H9 (cell line): ENCODE measurements around the gene GHRL. TPM values are rescaled to one million over a fixed set of nuclear protein-coding genes. Genes with fewer than 3 reads are reported as not detected.

Experiments used
- DNase-seq: peaks from one replicate; pipeline ENCODE4 v3.0.0-alpha.2; 2017
- H2AFZ ChIP-seq: one replicate; pipeline ENCODE4 v1.6.1; 2013; ENCODE audit warnings: mild to moderate bottlenecking, low read length, control low read depth, moderate library complexity
- H2AK5ac ChIP-seq: 2 replicates; pipeline ENCODE4 v1.6.1; 2013; ENCODE audit warnings: low read length, control low read depth, mixed read lengths; ENCODE audit not compliant: insufficient read length
- H2BK120ac ChIP-seq: one replicate; pipeline ENCODE4 v1.6.1; 2013; ENCODE audit warnings: low read depth, mild to moderate bottlenecking, low read length, control low read depth, inconsistent platforms; ENCODE audit not compliant: poor library complexity, severe bottlenecking
- H2BK12ac ChIP-seq: 2 replicates; pipeline ENCODE4 v1.6.1; 2013; ENCODE audit warnings: low read length, control low read depth, mixed read lengths, low read depth; ENCODE audit not compliant: insufficient read length
- H2BK15ac ChIP-seq: 2 replicates; pipeline ENCODE4 v1.6.1; 2013; ENCODE audit warnings: low read depth, low read length, control low read depth
- H2BK20ac ChIP-seq: one replicate; pipeline ENCODE4 v1.6.1; 2013; ENCODE audit warnings: low read depth, mild to moderate bottlenecking, low read length, control low read depth, inconsistent platforms; ENCODE audit not compliant: poor library complexity, severe bottlenecking
- H2BK5ac ChIP-seq: 2 replicates; pipeline ENCODE4 v1.6.1; 2013; ENCODE audit warnings: low read length, control low read depth, mixed read lengths; ENCODE audit not compliant: insufficient read length
- H3K14ac ChIP-seq: 2 replicates; pipeline ENCODE4 v1.6.1; 2013; ENCODE audit warnings: low read length, control low read depth; ENCODE audit not compliant: insufficient read depth
- H3K18ac ChIP-seq: 2 replicates; pipeline ENCODE4 v1.6.1; 2013; ENCODE audit warnings: low read depth, mild to moderate bottlenecking, mixed read lengths, low read length, control low read depth; ENCODE audit not compliant: insufficient read length
- H3K23ac ChIP-seq: 2 replicates; pipeline ENCODE4 v1.6.1; 2013; ENCODE audit warnings: low read length, control low read depth, mixed read lengths, low read depth; ENCODE audit not compliant: insufficient read length
- H3K23me2 ChIP-seq: 2 replicates; pipeline ENCODE4 v1.6.1; 2013; ENCODE audit warnings: low read depth, mild to moderate bottlenecking, mixed read lengths, low read length, control low read depth; ENCODE audit not compliant: insufficient read length, poor library complexity, severe bottlenecking
- H3K27ac ChIP-seq: 2 replicates; pipeline ENCODE4 v1.5.1; 2013; ENCODE audit warnings: low read length, control low read depth, mixed read lengths, low read depth; ENCODE audit not compliant: insufficient read length
- H3K27me3 ChIP-seq: 2 replicates; pipeline ENCODE4 v1.6.1; 2013; ENCODE audit warnings: low read length, control low read depth, inconsistent platforms; ENCODE audit not compliant: insufficient read depth
- H3K4ac ChIP-seq: 2 replicates; pipeline ENCODE4 v1.6.1; 2013; ENCODE audit warnings: low read depth, mild to moderate bottlenecking, control low read depth, inconsistent platforms, low read length, moderate library complexity
- H3K4me1 ChIP-seq: 2 replicates; pipeline ENCODE4 v1.6.1; 2013; ENCODE audit warnings: low read length, control low read depth, inconsistent platforms; ENCODE audit not compliant: insufficient read depth
- H3K4me2 ChIP-seq: 2 replicates; pipeline ENCODE4 v1.6.1; 2013; ENCODE audit warnings: low read length, control low read depth, mixed read lengths; ENCODE audit not compliant: insufficient read length, insufficient read depth
- H3K56ac ChIP-seq: 2 replicates; pipeline ENCODE4 v1.6.1; 2013; ENCODE audit warnings: low read depth, mild to moderate bottlenecking, mixed read lengths, low read length, control low read depth; ENCODE audit not compliant: insufficient read length
- H3K79me1 ChIP-seq: 2 replicates; pipeline ENCODE4 v1.6.1; 2013; ENCODE audit warnings: low read depth, mild to moderate bottlenecking, moderate library complexity, low read length, control low read depth, inconsistent platforms; ENCODE audit not compliant: insufficient read depth, poor library complexity, severe bottlenecking
- H3K79me2 ChIP-seq: 2 replicates; pipeline ENCODE4 v1.6.1; 2013; ENCODE audit warnings: low read length, control low read depth, inconsistent platforms; ENCODE audit not compliant: insufficient read depth
- H3K9ac ChIP-seq: 2 replicates; pipeline ENCODE4 v1.6.1; 2013; ENCODE audit warnings: low read length, control low read depth, mixed read lengths; ENCODE audit not compliant: insufficient read length; ENCODE audit errors: extremely low read depth
- H3K9me3 ChIP-seq: one replicate; pipeline ENCODE4 v1.6.1; 2013; ENCODE audit warnings: low read depth, low read length, inconsistent platforms; ENCODE audit not compliant: control insufficient read depth
- H3T11ph ChIP-seq: one replicate; pipeline ENCODE4 v1.6.1; 2013; ENCODE audit warnings: mild to moderate bottlenecking, low read length, control low read depth, inconsistent platforms
- H4K20me1 ChIP-seq: one replicate; pipeline ENCODE4 v1.6.1; 2013; ENCODE audit not compliant: control insufficient read depth, insufficient read length, insufficient read depth
- H4K5ac ChIP-seq: 2 replicates; pipeline ENCODE4 v1.6.1; 2013; ENCODE audit warnings: low read depth, mild to moderate bottlenecking, mixed read lengths, low read length, control low read depth; ENCODE audit not compliant: insufficient read length
- H4K8ac ChIP-seq: replicated peaks from 2 replicates; pipeline ENCODE4 v1.6.1; 2013; ENCODE audit warnings: low read length, control low read depth, mixed read lengths, low read depth; ENCODE audit not compliant: insufficient read length
- H4K91ac ChIP-seq: 2 replicates; pipeline ENCODE4 v1.6.1; 2013; ENCODE audit warnings: low read depth, mild to moderate bottlenecking, moderate library complexity, mixed read lengths, low read length, control low read depth; ENCODE audit not compliant: insufficient read length
- H3K27ac Mint-ChIP-seq, 3 experiments: 2 replicates in 2 of 3; 3 replicates in 1 of 3; pipeline ENCODE4 v1.8.0; 2020 to 2021; ENCODE audit warnings: mixed read lengths in 3 of 3, mild to moderate bottlenecking in 1 of 3, moderate library complexity in 1 of 3
- H3K27me3 Mint-ChIP-seq: 2 replicates; pipeline ENCODE4 v1.8.0; 2021; ENCODE audit warnings: low read depth, mild to moderate bottlenecking, moderate library complexity, mixed read lengths
- H3K36me3 Mint-ChIP-seq, 3 experiments: 2 replicates in 2 of 3; 3 replicates in 1 of 3; pipeline ENCODE4 v1.8.0; 2020 to 2021; ENCODE audit warnings: low read depth in 3 of 3, mixed read lengths in 3 of 3; ENCODE audit not compliant: insufficient read depth in 1 of 3
- H3K4me1 Mint-ChIP-seq, 2 experiments: 2 replicates each; pipeline ENCODE4 v1.8.0; 2020; ENCODE audit warnings: mixed read lengths in 2 of 2
- H3K4me3 Mint-ChIP-seq, 2 experiments: 2 replicates in 1 of 2; 3 replicates in 1 of 2; pipeline ENCODE4 v1.8.0; 2020 to 2021; ENCODE audit warnings: mild to moderate bottlenecking in 2 of 2, mixed read lengths in 2 of 2, moderate library complexity in 1 of 2
- H3K9me3 Mint-ChIP-seq, 2 experiments: 2 replicates in 1 of 2; 3 replicates in 1 of 2; pipeline ENCODE4 v1.8.0; 2020; ENCODE audit warnings: mild to moderate bottlenecking in 2 of 2, mixed read lengths in 2 of 2, moderate library complexity in 1 of 2
- CTCF ChIP-seq: fragments of 200-600 bp; sonication (generic); conservative IDR thresholded peaks from 3 replicates; pipeline ENCODE4 v1.8.0; 2021; ENCODE audit warnings: antibody characterized with exemption, mild to moderate bottlenecking
- WGBS: extraction: QIAGEN DNeasy Blood & Tissue Kit; methylation state at CpG from one replicate; pipeline ENCODE4 v1.1.7; 2013; ENCODE audit warnings: missing lambda C conversion rate, low lambda C conversion rate, mixed read lengths; ENCODE audit not compliant: insufficient read length; ENCODE audit errors: extremely low coverage; 5-methylcytosine and 5-hydroxymethylcytosine counted together
- total RNA-seq: library from RNA; stranded (reverse); gene quantifications from 2 replicates; pipeline ENCODE4 v1.2.1, GENCODE V29; 2021

The GHRL gene
- total RNA-seq, 1 experiment from 2014 or later, result 1.3 TPM

- Mint-ChIP-seq H3K4me3 (no peak overlapping the region), H3K4me1 (peaks cover 19% of the 10 kb centered on the region in 2 experiments), H3K36me3 (peaks cover 2 to 43% (median 19%) of the 10 kb centered on the region in 3 experiments; a peak in 6 of 7 replicates), H3K27ac (peak overlapping the region in 2 of 3 experiments; percentile 62 to 87; a peak in 4 of 7 replicates), H3K27me3 (no peaks in the 10 kb centered on the region), H3K9me3 (no peaks in the 10 kb centered on the region)
- Histone ChIP-seq H2AK5ac (no peak overlapping the region), H3K9ac (no peak overlapping the region), H2BK120ac (no peak overlapping the region), H3K56ac (no peak overlapping the region), H3K27me3 (no peaks in the 10 kb centered on the region), H3K14ac (no peak overlapping the region), H2BK20ac (no peak overlapping the region), H2BK5ac (no peak overlapping the region), H3K4me1 (0 out of 2 replicates have a peak, but pooled peaks cover 1% of the 10 kb centered on the region), H2AFZ (no peak overlapping the region), H3T11ph (no peak overlapping the region), H3K23me2 (no peaks in the 10 kb centered on the region), H3K4ac (no peak overlapping the region), H4K91ac (no peak overlapping the region), H3K18ac (no peak overlapping the region), H3K4me2 (no peak overlapping the region), H3K23ac (no peak overlapping the region), H4K8ac (no peak overlapping the region), H3K27ac (no peak overlapping the region), H2BK15ac (no peak overlapping the region), H2BK12ac (no peak overlapping the region), H4K20me1 (no peaks in the 10 kb centered on the region), H3K79me2 (no peaks in the 10 kb centered on the region), H3K9me3 (no peaks in the 10 kb centered on the region), H3K79me1 (no peaks in the 10 kb centered on the region), H4K5ac (no peak overlapping the region)
- no CpG with 5 or more reads among the region's 12 CpGs for WGBS
- TF ChIP-seq CTCF, result no peak
- DNase-seq, result no peak
Observed at GRCh38 chr3:10285272-10286132, 7.2 kb downstream of the GHRL start.
